Breast epithelium (tissue), 3 donors: ENCODE data around the gene PLXNC1.

Source experiments
- POLR2A ChIP-seq: fragments of 450-650 bp; IDR thresholded peaks from one replicate; pipeline ENCODE4 v1.6.1; 2016; ENCODE audit warnings: antibody characterized with exemption, mild to moderate bottlenecking, moderate library complexity
- POLR2AphosphoS5 ChIP-seq, 3 donors: sonication (generic); formaldehyde crosslinking; IDR thresholded peaks; one replicate each; pipeline ENCODE4 v1.6.1; 2017; ENCODE audit warnings: antibody characterized with exemption in 3 of 3
- TF ChIP-seq, protein P1 (sequence below), 3 donors: fragments of 450-650 bp; IDR thresholded peaks; one replicate each; pipeline ENCODE4 v1.5.1; 2016 to 2017; ENCODE audit warnings: antibody characterized with exemption in 3 of 3, mild to moderate bottlenecking in 3 of 3, moderate library complexity in 3 of 3

DNA sequence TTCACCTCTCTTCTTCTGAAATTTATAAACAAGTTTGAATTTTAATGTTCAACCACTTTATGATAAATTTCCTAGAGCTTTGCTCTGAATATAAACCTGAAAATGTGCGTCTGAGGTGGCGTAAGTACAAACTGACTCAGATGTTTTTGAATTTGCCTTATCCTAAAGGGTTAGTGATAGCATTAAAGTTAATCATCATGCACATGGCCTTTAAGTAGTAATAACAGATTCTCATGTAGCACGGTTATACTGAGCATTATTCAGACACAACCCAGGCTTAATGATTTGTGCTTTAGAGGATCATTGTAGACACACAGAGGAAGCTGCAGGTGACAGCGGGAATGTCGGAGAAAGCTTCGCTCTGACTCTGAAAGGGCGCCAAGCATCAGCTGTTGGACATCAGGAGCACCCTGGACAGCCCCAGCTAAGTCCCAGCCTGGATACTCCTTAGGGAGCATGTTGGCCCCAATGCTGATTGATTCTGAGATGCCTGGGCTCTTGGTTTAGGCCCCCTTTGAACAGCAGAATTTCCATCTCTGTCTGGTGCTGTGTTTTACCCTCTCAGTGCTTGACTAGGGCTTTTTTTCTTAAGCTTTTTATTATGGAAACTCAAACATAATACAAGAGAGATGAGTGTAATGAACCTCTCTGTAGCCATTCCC lies 91.1 kb downstream of the PLXNC1 start:
- TF ChIP-seq, protein P1, sequence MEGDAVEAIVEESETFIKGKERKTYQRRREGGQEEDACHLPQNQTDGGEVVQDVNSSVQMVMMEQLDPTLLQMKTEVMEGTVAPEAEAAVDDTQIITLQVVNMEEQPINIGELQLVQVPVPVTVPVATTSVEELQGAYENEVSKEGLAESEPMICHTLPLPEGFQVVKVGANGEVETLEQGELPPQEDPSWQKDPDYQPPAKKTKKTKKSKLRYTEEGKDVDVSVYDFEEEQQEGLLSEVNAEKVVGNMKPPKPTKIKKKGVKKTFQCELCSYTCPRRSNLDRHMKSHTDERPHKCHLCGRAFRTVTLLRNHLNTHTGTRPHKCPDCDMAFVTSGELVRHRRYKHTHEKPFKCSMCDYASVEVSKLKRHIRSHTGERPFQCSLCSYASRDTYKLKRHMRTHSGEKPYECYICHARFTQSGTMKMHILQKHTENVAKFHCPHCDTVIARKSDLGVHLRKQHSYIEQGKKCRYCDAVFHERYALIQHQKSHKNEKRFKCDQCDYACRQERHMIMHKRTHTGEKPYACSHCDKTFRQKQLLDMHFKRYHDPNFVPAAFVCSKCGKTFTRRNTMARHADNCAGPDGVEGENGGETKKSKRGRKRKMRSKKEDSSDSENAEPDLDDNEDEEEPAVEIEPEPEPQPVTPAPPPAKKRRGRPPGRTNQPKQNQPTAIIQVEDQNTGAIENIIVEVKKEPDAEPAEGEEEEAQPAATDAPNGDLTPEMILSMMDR (IDR thresholded peaks at IDR 0.05), result no peak
- TF ChIP-seq POLR2A (no peak), POLR2AphosphoS5 (IDR thresholded peaks at IDR 0.05) (no peak)
